ACC112 (cell line): ENCODE data around the gene BICDL2.

Experiments used
- H2AFZ ChIP-seq: fragments of 200-600 bp; sonication (generic); one replicate; pipeline ENCODE4 v1.6.0; 2017; ENCODE audit warnings: antibody characterized with exemption, low read length; ENCODE audit not compliant: unreplicated experiment
- H3K27ac ChIP-seq: fragments of 200-600 bp; sonication (generic); 2 replicates; pipeline ENCODE4 v1.5.1; 2014; ENCODE audit warnings: low read depth, mild to moderate bottlenecking, antibody characterized with exemption, low read length, moderate library complexity
- H3K27me3 ChIP-seq: fragments of 200-600 bp; sonication (generic); 2 replicates; pipeline ENCODE4 v1.6.1; 2014; ENCODE audit warnings: mild to moderate bottlenecking, antibody characterized with exemption, low read length, moderate library complexity, mixed read lengths; ENCODE audit not compliant: insufficient read depth
- H3K36me3 ChIP-seq: fragments of 200-600 bp; sonication (generic); 2 replicates; pipeline ENCODE4 v1.6.1; 2016; ENCODE audit warnings: mild to moderate bottlenecking, antibody characterized with exemption, low read length, moderate library complexity, mixed read lengths; ENCODE audit not compliant: insufficient read depth
- H3K4me1 ChIP-seq: fragments of 200-600 bp; sonication (generic); one replicate; pipeline ENCODE4 v1.6.1; 2016; ENCODE audit warnings: low read length, mixed read lengths; ENCODE audit not compliant: insufficient read depth, unreplicated experiment, control insufficient read depth
- H3K4me3 ChIP-seq: fragments of 200-600 bp; sonication (generic); 2 replicates; pipeline ENCODE4 v1.5.1; 2014; ENCODE audit warnings: mild to moderate bottlenecking, low read depth, low read length
- H3K79me2 ChIP-seq: fragments of 200-600 bp; sonication (generic); one replicate; pipeline ENCODE4 v1.6.0; 2016; ENCODE audit warnings: low read length; ENCODE audit not compliant: control insufficient read depth, unreplicated experiment, insufficient read depth

The BICDL2 gene

GRCh38 chr16:3065069-3065741 is 28.5 kb upstream of the BICDL2 start, which contains the start of gene IL32:
Gene IL32, plus strand, starts transcription at chr16:3065640. Its CDS starts 172 bp downstream, at chr16:3065812.
- Histone ChIP-seq H3K27me3 (no peaks in the 10 kb centered on the region), H3K36me3 (no peaks in the 10 kb centered on the region), H3K79me2 (no peaks in the 10 kb centered on the region), H3K27ac (peak within 1 kb of the TSS; percentile 14; the same call in 1 of the 2 replicates), H3K4me1 (peaks cover 11% of the 10 kb centered on the region), H3K4me3 (peak within 1 kb of the TSS; percentile 68), H2AFZ (peak within 1 kb of the TSS; percentile 20)

GRCh38 chr16:3063625-3064386 is 27.1 kb upstream of the BICDL2 start:
- Histone ChIP-seq H2AFZ (no peak overlapping the region), H3K27me3 (no peaks in the 10 kb centered on the region), H3K36me3 (no peaks in the 10 kb centered on the region), H3K79me2 (no peaks in the 10 kb centered on the region), H3K27ac (no peak overlapping the region), H3K4me1 (peaks cover 17% of the 10 kb centered on the region), H3K4me3 (no peak overlapping the region)

- H3K4me1 ChIP-seq, result peaks cover 22% of the 10 kb centered on the region
- H3K27ac ChIP-seq, result no peak overlapping the region
- no peaks in the 10 kb centered on the region for H3K36me3 ChIP-seq
- H2AFZ ChIP-seq, result no peak overlapping the region
- H3K27me3 ChIP-seq, result no peaks in the 10 kb centered on the region
- no peak overlapping the region for H3K4me3 ChIP-seq
- no peaks in the 10 kb centered on the region for H3K79me2 ChIP-seq
Observed at GRCh38 chr16:3062553-3062952, 25.8 kb upstream of the BICDL2 start.

- no peaks in the 10 kb centered on the region for H3K79me2 ChIP-seq
- H3K27ac ChIP-seq, result no peak overlapping the region
- no peak overlapping the region for H2AFZ ChIP-seq
- peaks cover 19% of the 10 kb centered on the region for H3K4me1 ChIP-seq
- H3K27me3 ChIP-seq, result no peaks in the 10 kb centered on the region
- no peak overlapping the region for H3K4me3 ChIP-seq
- no peaks in the 10 kb centered on the region for H3K36me3 ChIP-seq
Observed at GRCh38 chr16:3060339-3061127, 23.8 kb upstream of the BICDL2 start.

- H3K4me1 ChIP-seq, result peaks cover 12% of the 10 kb centered on the region
- peak overlapping the region; percentile 74 for H2AFZ ChIP-seq
- H3K4me3 ChIP-seq, result peak overlapping the region; percentile 98
- no peak overlapping the region for H3K27ac ChIP-seq
- H3K36me3 ChIP-seq, result no peaks in the 10 kb centered on the region
- no peaks in the 10 kb centered on the region for H3K79me2 ChIP-seq
- no peaks in the 10 kb centered on the region for H3K27me3 ChIP-seq
Observed at GRCh38 chr16:3059723-3060242, 23.0 kb upstream of the BICDL2 start.

GRCh38 chr16:3059041-3059722 is 22.4 kb upstream of the BICDL2 start:
- Histone ChIP-seq H3K79me2 (no peaks in the 10 kb centered on the region), H3K27ac (no peak overlapping the region), H3K27me3 (no peaks in the 10 kb centered on the region), H2AFZ (peak overlapping the region; percentile 89), H3K36me3 (no peaks in the 10 kb centered on the region), H3K4me3 (peak overlapping the region; percentile 98), H3K4me1 (peaks cover 10% of the 10 kb centered on the region)

- no peaks in the 10 kb centered on the region for H3K27me3 ChIP-seq
- H3K36me3 ChIP-seq, result no peaks in the 10 kb centered on the region
- peak overlapping the region; percentile 98 for H3K4me3 ChIP-seq
- peak overlapping the region; percentile 89 for H2AFZ ChIP-seq
- H3K4me1 ChIP-seq, result peaks cover 10% of the 10 kb centered on the region
- H3K27ac ChIP-seq, result no peak overlapping the region
- H3K79me2 ChIP-seq, result no peaks in the 10 kb centered on the region
Observed at GRCh38 chr16:3058139-3059030, 21.6 kb upstream of the BICDL2 start.

GRCh38 chr16:3057181-3058138 is 20.7 kb upstream of the BICDL2 start:
- Histone ChIP-seq H3K27ac (no peak overlapping the region), H2AFZ (no peak overlapping the region), H3K79me2 (no peaks in the 10 kb centered on the region), H3K4me1 (peaks cover 10% of the 10 kb centered on the region), H3K36me3 (no peaks in the 10 kb centered on the region), H3K27me3 (no peaks in the 10 kb centered on the region), H3K4me3 (peak overlapping the region; percentile 98)
